GM23338 (cell line): Measurements from ENCODE around the gene GPR142. TPM values are rescaled to one million over a fixed set of nuclear protein-coding genes. Genes with fewer than 3 reads are reported as not detected.

Source experiments
- ATAC-seq: fragments of 200-7000 bp; cut with Tn5 transposase; 3 replicates; pipeline ENCODE4 v1.9.1; 2020
- DNase-seq: peaks from one replicate; pipeline ENCODE4 v3.0.0-alpha.2; 2015; ENCODE audit warnings: low spot score
- H2AFZ ChIP-seq: fragments of 200-600 bp; sonication (generic); 2 replicates; pipeline ENCODE4 v1.8.0; 2016; ENCODE audit warnings: antibody characterized with exemption, mild to moderate bottlenecking, moderate library complexity
- H3F3A ChIP-seq: fragments of 200-600 bp; sonication (generic); replicated peaks from 2 replicates; pipeline ENCODE4 v1.8.0; 2017; ENCODE audit warnings: antibody characterized with exemption, mixed run types, low read depth
- H3K27ac ChIP-seq: fragments of 200-600 bp; sonication (generic); 2 replicates; pipeline ENCODE4 v1.6.1; 2016; ENCODE audit warnings: low read depth
- H3K27me3 ChIP-seq: fragments of 200-600 bp; sonication (generic); 2 replicates; pipeline ENCODE4 v1.8.0; 2016; ENCODE audit warnings: mild to moderate bottlenecking, mixed run types, moderate library complexity; ENCODE audit not compliant: insufficient read depth
- H3K36me3 ChIP-seq: fragments of 200-600 bp; sonication (generic); 2 replicates; pipeline ENCODE4 v1.8.0; 2016; ENCODE audit warnings: mild to moderate bottlenecking; ENCODE audit not compliant: insufficient read depth
- H3K4me1 ChIP-seq: fragments of 200-600 bp; sonication (generic); 2 replicates; pipeline ENCODE4 v1.8.0; 2016; ENCODE audit warnings: mild to moderate bottlenecking, moderate library complexity; ENCODE audit not compliant: insufficient read depth
- H3K4me2 ChIP-seq: fragments of 200-600 bp; sonication (generic); 2 replicates; pipeline ENCODE4 v1.7.1; 2017; ENCODE audit warnings: mixed run types
- H3K4me3 ChIP-seq: fragments of 200-600 bp; sonication (generic); 2 replicates; pipeline ENCODE4 v1.6.1; 2016; ENCODE audit warnings: mixed run types
- H3K79me2 ChIP-seq: fragments of 200-600 bp; sonication (generic); replicated peaks from 2 replicates; pipeline ENCODE4 v1.8.0; 2017; ENCODE audit warnings: mild to moderate bottlenecking; ENCODE audit not compliant: insufficient read depth
- H3K9me2 ChIP-seq: fragments of 200-600 bp; sonication (generic); 2 replicates; pipeline ENCODE4 v1.8.0; 2017; ENCODE audit not compliant: insufficient read depth
- H4K20me1 ChIP-seq: fragments of 200-600 bp; sonication (generic); replicated peaks from 2 replicates; pipeline ENCODE4 v1.8.0; 2017; ENCODE audit warnings: mild to moderate bottlenecking; ENCODE audit not compliant: insufficient read depth
- H3K27ac Mint-ChIP-seq: 2 replicates; pipeline ENCODE4 v1.8.0; 2020; ENCODE audit warnings: inconsistent platforms, mild to moderate bottlenecking, moderate library complexity, mixed read lengths
- H3K27me3 Mint-ChIP-seq: 3 replicates; pipeline ENCODE4 v1.8.0; 2022; ENCODE audit warnings: low read depth, mild to moderate bottlenecking, moderate library complexity, mixed read lengths, inconsistent platforms; ENCODE audit not compliant: insufficient read depth, poor library complexity
- H3K36me3 Mint-ChIP-seq: 3 replicates; pipeline ENCODE4 v1.8.0; 2021; ENCODE audit warnings: low read depth, mild to moderate bottlenecking, inconsistent platforms, moderate library complexity, mixed read lengths
- H3K4me1 Mint-ChIP-seq: 3 replicates; pipeline ENCODE4 v1.8.0; 2020; ENCODE audit warnings: mild to moderate bottlenecking, inconsistent platforms, mixed read lengths
- H3K4me3 Mint-ChIP-seq: 3 replicates; pipeline ENCODE4 v1.8.0; 2021; ENCODE audit warnings: moderate library complexity, mild to moderate bottlenecking, inconsistent platforms, mixed read lengths
- H3K9me3 Mint-ChIP-seq: 3 replicates; pipeline ENCODE4 v1.8.0; 2020; ENCODE audit warnings: moderate library complexity, mild to moderate bottlenecking, inconsistent platforms, mixed read lengths
- CREB1 ChIP-seq: fragments of 250-450 bp; sonication (Bioruptor Pico); IDR thresholded peaks from 2 replicates; pipeline ENCODE4 v1.5.0; 2020; ENCODE audit warnings: low read depth, mild to moderate bottlenecking, moderate library complexity
- CTCF ChIP-seq, 2 experiments: fragments of 200-600 bp in 1 of 2; sonication (generic) in 1 of 2; conservative IDR thresholded peaks; 2 replicates each; pipeline versions ENCODE4 v1.5.1 to v1.6.1; 2016 to 2017; ENCODE audit warnings: antibody characterized with exemption in 2 of 2, low read depth in 2 of 2, mild to moderate bottlenecking in 2 of 2, moderate library complexity in 1 of 2
- EZH2phosphoT487 ChIP-seq: fragments of 200-600 bp; sonication (generic); IDR thresholded peaks from one replicate; pipeline ENCODE4 v1.8.1; 2018; ENCODE audit warnings: antibody characterized with exemption; ENCODE audit not compliant: unreplicated experiment
- JUNB ChIP-seq: IDR thresholded peaks from one replicate; pipeline ENCODE4 v1.6.1; 2016; ENCODE audit warnings: antibody characterized with exemption; ENCODE audit not compliant: unreplicated experiment
- ZNF114 ChIP-seq: fragments of 250-450 bp; sonication (Bioruptor Pico); IDR thresholded peaks from 2 replicates; pipeline ENCODE4 v1.5.0; 2020; ENCODE audit warnings: mild to moderate bottlenecking, moderate library complexity
- ZNF331 ChIP-seq: fragments of 250-450 bp; sonication (Bioruptor Pico); IDR thresholded peaks from 2 replicates; pipeline ENCODE4 v1.5.0; 2020; ENCODE audit warnings: low read depth, mild to moderate bottlenecking, moderate library complexity
- ZNF462 ChIP-seq: fragments of 250-450 bp; sonication (Bioruptor Pico); IDR thresholded peaks from 2 replicates; pipeline ENCODE4 v1.5.0; 2020; ENCODE audit warnings: mild to moderate bottlenecking, moderate library complexity
- polyA plus RNA-seq: library from polyadenylated mRNA; unstranded; fragments of >200 nt; fragmentation: Nextera tagmentation; extraction: Ambion mirVana; gene quantifications from 2 replicates; pipeline ENCODE4 v1.2.1, GENCODE V29; 2016
- total RNA-seq: library from RNA; depleted of rRNA; stranded (reverse); fragments of >200 nt; shearing (Covaris generic); gene quantifications from 2 replicates; pipeline ENCODE4 v1.2.3, GENCODE V29; 2014

Gene GPR142
- total and polyA plus RNA-seq, 2 experiments from 2014 or later: not detected

GRCh38 chr17:74330446-74330845 is 36.9 kb upstream of the GPR142 start (continued):
- TF ChIP-seq ZNF462 (CRISPR knock-in tag) (no peak), JUNB (no peak), CTCF (conservative IDR thresholded peaks at IDR 0.05; ENCODE audit: low read depth in 2 of 2) (no peak), EZH2phosphoT487 (no peak), ZNF114 (no peak)

- no peak overlapping the region for H3K4me3 ChIP-seq
These were observed 35.2 kb upstream of the GPR142 start for GRCh38 chr17:74332017-74332650.

More at GRCh38 chr17:74332017-74332650, 35.2 kb upstream of the GPR142 start:
- Mint-ChIP-seq H3K4me3 (no peak overlapping the region), H3K27me3 (peaks cover 14% of the 10 kb centered on the region), H3K36me3 (no peaks in the 10 kb centered on the region; the same call in 2 of the 3 replicates), H3K27ac (peak overlapping the region; percentile 8; the same call in 1 of the 2 replicates), H3K4me1 (peaks cover 26% of the 10 kb centered on the region), H3K9me3 (no peaks in the 10 kb centered on the region; the same call in 2 of the 3 replicates)
- no peak overlapping the region for H3K27ac ChIP-seq
- H2AFZ ChIP-seq: 0 out of 2 replicates have a peak overlapping the region, but pooled peaks have one; percentile 43
- no peaks in the 10 kb centered on the region for H3K9me2 ChIP-seq
- DNase-seq: no peak
- H3K4me1 ChIP-seq: no peaks in the 10 kb centered on the region; the same call in 1 of the 2 replicates
- peaks cover 3% of the 10 kb centered on the region for H3K27me3 ChIP-seq
- no peaks in the 10 kb centered on the region for H4K20me1 ChIP-seq
- H3K79me2 ChIP-seq: no peaks in the 10 kb centered on the region
- H3F3A ChIP-seq: no peaks in the 10 kb centered on the region
- TF ChIP-seq CREB1 (CRISPR knock-in tag) (no peak), ZNF462 (CRISPR knock-in tag) (no peak), ZNF331 (CRISPR knock-in tag) (no peak), EZH2phosphoT487 (no peak)
- no peak overlapping the region for H3K4me2 ChIP-seq
- H3K36me3 ChIP-seq: no peaks in the 10 kb centered on the region
- ATAC-seq: peak; percentile 21
